HG02588 (cell line): ENCODE data around the gene MT1F.

Experiments
- ATAC-seq: cut with Tn5 transposase; IDR thresholded peaks from one replicate; pipeline ENCODE4 v1.9.1; 2021; ENCODE audit warnings: mild to moderate bottlenecking, moderate library complexity; ENCODE audit not compliant: unreplicated experiment

The MT1F gene

GRCh38 chr16:56625140-56625942, 32.4 kb upstream of the MT1F start, which contains the start of gene MT1E:
Gene MT1E (plus strand): TSS chr16:56625781. CDS start chr16:56625852, 71 bp downstream.
- peak; percentile 54 for ATAC-seq

GRCh38 chr16:56625943-56626654, 31.7 kb upstream of the MT1F start:
- ATAC-seq: peak; percentile 10

- no peak for ATAC-seq
Observed at GRCh38 chr16:56626685-56627084, 31.1 kb upstream of the MT1F start.

GRCh38 chr16:56628486-56629350, 29.0 kb upstream of the MT1F start:
- ATAC-seq: no peak

- ATAC-seq: no peak
Observed at GRCh38 chr16:56629531-56629930, 28.2 kb upstream of the MT1F start.

GRCh38 chr16:56630134-56630533, 27.6 kb upstream of the MT1F start:
- peak; percentile 65 for ATAC-seq

- no peak for ATAC-seq
Observed at GRCh38 chr16:56631197-56631596, 26.6 kb upstream of the MT1F start.

GRCh38 chr16:56631832-56632155, 26.0 kb upstream of the MT1F start:
- ATAC-seq: no peak

- ATAC-seq: no peak
Observed at GRCh38 chr16:56632156-56632847, 25.5 kb upstream of the MT1F start, which contains the start of gene MT1M. Gene MT1M (plus strand): TSS chr16:56632659. CDS start chr16:56632732, 73 bp downstream.

- ATAC-seq: no peak
Observed at GRCh38 chr16:56632848-56633365, 24.9 kb upstream of the MT1F start.

GRCh38 chr16:56633535-56633934, 24.2 kb upstream of the MT1F start:
- ATAC-seq: no peak

- no peak for ATAC-seq
Observed at GRCh38 chr16:56634715-56635440, 22.9 kb upstream of the MT1F start.

- no peak for ATAC-seq
Observed at GRCh38 chr16:56635441-56635967, 22.3 kb upstream of the MT1F start.

- no peak for ATAC-seq
Observed at GRCh38 chr16:56636616-56637413, 20.9 kb upstream of the MT1F start.

- no peak for ATAC-seq
Observed at GRCh38 chr16:56637814-56638750, 19.7 kb upstream of the MT1F start, which contains the start of gene MT1A. Gene MT1A (plus strand): TSS chr16:56638666. CDS start chr16:56638739, 73 bp downstream.

GRCh38 chr16:56639045-56639444, 18.7 kb upstream of the MT1F start:
- ATAC-seq: no peak

- ATAC-seq: no peak
Observed at GRCh38 chr16:56640076-56640475, 17.7 kb upstream of the MT1F start.
